ENCODE data around the gene SLC4A2. TPM values are rescaled to one million over a fixed set of nuclear protein-coding genes. Genes with fewer than 3 reads are reported as not detected.

The SLC4A2 gene
- total and polyA plus RNA-seq, 2 of the 8 experiments (the other 6 are each of a cell fraction or from before 2014, with no cell fraction given): 72.6 to 147 TPM

DNA sequence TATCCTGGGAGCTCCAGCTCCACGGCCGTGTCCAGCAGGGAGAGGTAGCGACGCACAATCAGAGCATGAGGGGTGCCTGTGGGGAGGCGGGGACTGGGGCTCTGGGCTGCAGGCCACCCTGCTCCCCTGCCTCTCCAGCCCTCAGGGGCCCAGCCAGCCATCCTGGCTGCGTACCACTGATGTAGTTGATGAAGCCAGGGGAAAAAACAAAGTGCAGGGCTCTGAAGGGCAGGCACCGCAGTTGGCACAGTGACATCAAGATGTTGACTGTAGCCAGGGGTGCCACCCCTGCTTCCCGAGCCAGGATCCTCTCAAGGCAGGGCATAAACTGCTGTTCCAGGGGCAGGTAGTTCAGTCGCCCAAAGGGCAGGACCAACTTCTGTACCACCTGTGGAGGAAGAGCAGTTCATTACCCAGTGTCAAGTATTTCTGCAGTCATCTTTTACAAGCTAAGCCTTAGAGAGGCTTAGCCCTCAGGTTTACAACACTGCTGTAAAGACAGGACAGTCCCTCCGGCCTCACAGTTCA lies 18.4 kb downstream of the SLC4A2 start:
- peaks cover 12% of the 10 kb centered on the region for H3K79me1 ChIP-seq (ENCODE audit: low read depth, low read length)
- CTCF ChIA-PET (ENCODE audit: partially characterized antibody): interaction anchor here (0.9 to 6.0 kb wide), 14 partner anchors 8 to 115 kb away, joined by 3 to 81 read pairs (median 8); no protein-coding TSS in a partner anchor
- H3K27me3 ChIP-seq (replicated peaks in 1 of 4; ENCODE audit: control insufficient read depth in 3 of 4, extremely low read depth in 1 of 4, insufficient read depth in 3 of 4, low read length in 3 of 4): no peaks in the 10 kb centered on the region
- H3K23ac ChIP-seq (ENCODE audit: insufficient read length): no peak overlapping the region
- no peak overlapping the region for H2BK5ac ChIP-seq (ENCODE audit: low read depth, low read length)
- H2BK12ac ChIP-seq (ENCODE audit: low read depth, low read length): no peak overlapping the region
- H3K9ac ChIP-seq (replicated peaks in 1 of 4; ENCODE audit: extremely low read depth in 1 of 4, low read depth in 3 of 4, low read length in 3 of 4): no peak overlapping the region
- FAIRE-seq (no peak), DNase-seq (ENCODE audit: low read depth in 1 of 2, low spot score in 2 of 2) (no peak)
- H3K4me2 ChIP-seq (ENCODE audit: insufficient read depth in 1 of 2, low read depth in 2 of 2, low read length in 2 of 2): no peak overlapping the region; a peak in 1 of 4 replicates
- H3K4me1 ChIP-seq (replicated peaks in 1 of 4; ENCODE audit: control insufficient read depth in 3 of 4, insufficient read depth in 4 of 4, low read length in 3 of 4): peaks cover 0 to 35% (median 24%) of the 10 kb centered on the region in 4 experiments; a peak in 6 of 7 replicates
- peaks cover 0 to 10% of the 10 kb centered on the region in 2 experiments; a peak in 1 of 4 replicates for H3K79me2 ChIP-seq (ENCODE audit: control insufficient read depth in 1 of 2, insufficient read depth in 2 of 2, low read length in 2 of 2)
- no peak overlapping the region for H2BK120ac ChIP-seq (replicated peaks; ENCODE audit: low read depth, low read length)
- peaks cover 15% of the 10 kb centered on the region for H3K23me2 ChIP-seq (ENCODE audit: low read depth, low read length)
- TF ChIP-seq RXRA (IDR thresholded peaks at IDR 0.05; ENCODE audit: insufficient read depth, low read depth, low read length): no peak
- no peak for TF ChIP-seq NRF1 (IDR thresholded peaks at IDR 0.05; ENCODE audit: low read depth, low read length)
- no peak overlapping the region for H2AFZ ChIP-seq (ENCODE audit: low read length)
- peaks cover 20 to 26% of the 10 kb centered on the region in 2 experiments for H4K20me1 ChIP-seq (replicated peaks in 1 of 2; ENCODE audit: control insufficient read depth in 1 of 2, insufficient read depth in 2 of 2, low read length in 2 of 2)
- 85% methylated on average over 10 of the region's 10 CpGs; no CpG with 5 or more reads in 1 of the 2 experiments for WGBS, 2 experiments (ENCODE audit: extremely low coverage in 1 of 2, insufficient coverage in 1 of 2, insufficient read length in 1 of 2, insufficient replicate concordance in 2 of 2, low coverage in 1 of 2, low lambda C conversion rate in 2 of 2, missing lambda C conversion rate in 1 of 2)
- no peak overlapping the region for H3K27ac ChIP-seq (ENCODE audit: low read depth, low read length)
- no peak overlapping the region for H3K18ac ChIP-seq (ENCODE audit: extremely low read depth, low read length)
- H3K4me3 ChIP-seq (ENCODE audit: extremely low read depth in 1 of 4, insufficient read depth in 2 of 4, low read depth in 3 of 4, low read length in 4 of 4): no peak overlapping the region
- no peak overlapping the region for H3K4ac ChIP-seq (replicated peaks; ENCODE audit: insufficient read length, low read depth, low read length)
- no peak overlapping the region for H2AK5ac ChIP-seq (ENCODE audit: low read depth, low read length)
- no peak overlapping the region for H2BK15ac ChIP-seq (ENCODE audit: low read length)
- H4K91ac ChIP-seq (replicated peaks; ENCODE audit: insufficient read length, low read length): no peak overlapping the region
- H3K14ac ChIP-seq (ENCODE audit: insufficient read length): no peak overlapping the region
- POLR2A ChIA-PET (ENCODE audit: partially characterized antibody): interaction anchor here (0.7 to 4.9 kb wide), 12 partner anchors 7 to 69 kb away, joined by 3 to 77 read pairs (median 4); no protein-coding TSS in a partner anchor
- H3K36me3 ChIP-seq (ENCODE audit: control insufficient read depth in 2 of 4, insufficient read depth in 4 of 4, low read length in 3 of 4): peaks cover 10 to 29% (median 27%) of the 10 kb centered on the region in 4 experiments
- H3K9me3 ChIP-seq (ENCODE audit: insufficient read depth in 2 of 2, low read depth in 1 of 2, low read length in 1 of 2): no peaks in the 10 kb centered on the region
- H4K5ac ChIP-seq (ENCODE audit: insufficient read length, low read depth, low read length): no peak overlapping the region
- H4K8ac ChIP-seq (ENCODE audit: extremely low read depth, insufficient read depth, low read length): peak overlapping the region; percentile 84
- no peak overlapping the region for H3K56ac ChIP-seq (replicated peaks; ENCODE audit: insufficient read length, low read depth, low read length)
- H2BK20ac ChIP-seq (ENCODE audit: low read length): no peak overlapping the region

Measured in H1 (cell line).